Vagina (tissue), 2 donors: Measurements from ENCODE around the gene SCAF1. TPM values are rescaled to one million over a fixed set of nuclear protein-coding genes. Genes with fewer than 3 reads are reported as not detected.

Experiments
- DNase-seq, 2 donors: peaks; one replicate each; pipeline ENCODE4 v3.0.0-alpha.2; 2017; ENCODE audit errors: extremely low spot score in 2 of 2
- H3K27ac ChIP-seq: fragments of 200-600 bp; sonication (generic); one replicate; pipeline ENCODE4 v1.5.1; 2019
- H3K27me3 ChIP-seq: fragments of 200-600 bp; sonication (generic); one replicate; pipeline ENCODE4 v1.5.1; 2019
- H3K36me3 ChIP-seq, 2 donors: fragments of 200-600 bp; sonication (generic); one replicate each; pipeline ENCODE4 v1.5.1; 2017 to 2019
- H3K4me1 ChIP-seq: fragments of 200-600 bp; sonication (generic); one replicate; pipeline ENCODE4 v1.5.1; 2019
- H3K4me3 ChIP-seq, 2 donors: fragments of 200-600 bp; sonication (generic); 1 replicate in 1 of 2; 2 replicates in 1 of 2; pipeline ENCODE4 v1.5.1; 2016 to 2019
- H3K9me3 ChIP-seq: fragments of 200-600 bp; sonication (generic); one replicate; pipeline ENCODE4 v1.5.1; 2019
- CTCF ChIP-seq, 3 experiments: fragments of 450-650 bp in 2 of 3; fragments of 200-600 bp in 1 of 3; sonication (generic) in 1 of 3; IDR thresholded peaks; one replicate each; pipeline ENCODE4 v1.5.1; 2017 to 2019; ENCODE audit warnings: antibody characterized with exemption in 3 of 3, mild to moderate bottlenecking in 2 of 3, moderate library complexity in 2 of 3
- POLR2A ChIP-seq, 2 donors: fragments of 450-650 bp; IDR thresholded peaks; one replicate each; pipeline ENCODE4 v1.6.1; 2017; ENCODE audit warnings: antibody characterized with exemption in 2 of 2, mild to moderate bottlenecking in 2 of 2, moderate library complexity in 2 of 2
- POLR2AphosphoS5 ChIP-seq, 2 donors: sonication (generic); formaldehyde crosslinking; IDR thresholded peaks; one replicate each; pipeline ENCODE4 v1.9.0; 2017; ENCODE audit warnings: antibody characterized with exemption in 2 of 2, mild to moderate bottlenecking in 2 of 2, low read depth in 1 of 2; ENCODE audit not compliant: insufficient read depth in 1 of 2
- intact Hi-C: fragments of 100-400 bp; cut with DNase I; formaldehyde crosslinking; loops from one replicate; pipeline ENCODE4 v1.15.1; 2023
- total RNA-seq: library from RNA; depleted of rRNA; stranded (reverse); fragments of >200 nt; gene quantifications from one replicate; pipeline ENCODE4 v1.2.3, GENCODE V29; 2016

The SCAF1 gene
- total RNA-seq, 1 donor from 2014 or later: 20.4 TPM

- Histone ChIP-seq H3K4me1 (peaks cover 27% of the 10 kb centered on the region), H3K36me3 (peaks cover 0 to 58% of the 10 kb centered on the region in 2 donors), H3K9me3 (no peaks in the 10 kb centered on the region), H3K27me3 (no peaks in the 10 kb centered on the region), H3K27ac (no peak overlapping the region), H3K4me3 (no peak overlapping the region)
- no peak for DNase-seq
- intact Hi-C loops: no loop called here
- no peak for TF ChIP-seq CTCF (IDR thresholded peaks at IDR 0.05)
- no peak for TF ChIP-seq POLR2A (IDR thresholded peaks at IDR 0.05)
- no peak for TF ChIP-seq POLR2AphosphoS5 (IDR thresholded peaks at IDR 0.05; ENCODE audit: insufficient read depth in 1 of 2, low read depth in 1 of 2)
Measured at GRCh38 chr19:49684251-49684982, 42.4 kb downstream of the SCAF1 start.

DNA sequence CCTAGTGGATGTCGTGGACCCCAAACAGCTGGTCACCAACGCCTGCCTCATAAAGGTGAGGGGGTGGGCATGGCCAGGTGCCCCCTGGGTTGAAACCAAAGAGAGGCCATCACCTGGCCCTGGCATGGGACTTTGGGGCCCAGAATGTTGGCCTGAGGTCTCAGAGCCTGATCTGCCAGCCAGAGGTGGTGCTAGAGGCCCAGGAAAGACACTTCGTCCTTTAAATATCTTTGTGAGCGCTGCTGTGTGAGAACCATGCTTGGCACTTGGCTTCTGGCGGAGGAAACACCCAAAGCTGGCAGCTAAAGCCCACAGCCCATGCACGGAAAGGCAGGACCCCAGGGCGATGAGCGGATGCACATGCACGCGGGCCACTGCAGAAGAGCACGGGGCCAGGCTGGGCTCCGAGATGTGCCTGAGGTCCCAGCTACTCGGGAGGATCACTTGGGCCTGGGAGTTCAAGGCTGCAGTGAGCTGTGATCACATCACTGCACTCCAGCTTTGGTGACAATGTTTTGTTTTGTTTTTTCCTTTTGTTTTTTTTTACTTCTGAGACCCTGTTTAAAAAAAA is 43.1 kb downstream of the SCAF1 start:
- intact Hi-C loops: no loop called here
- DNase-seq: no peak
- peaks cover 0 to 58% of the 10 kb centered on the region in 2 donors for H3K36me3 ChIP-seq

DNA sequence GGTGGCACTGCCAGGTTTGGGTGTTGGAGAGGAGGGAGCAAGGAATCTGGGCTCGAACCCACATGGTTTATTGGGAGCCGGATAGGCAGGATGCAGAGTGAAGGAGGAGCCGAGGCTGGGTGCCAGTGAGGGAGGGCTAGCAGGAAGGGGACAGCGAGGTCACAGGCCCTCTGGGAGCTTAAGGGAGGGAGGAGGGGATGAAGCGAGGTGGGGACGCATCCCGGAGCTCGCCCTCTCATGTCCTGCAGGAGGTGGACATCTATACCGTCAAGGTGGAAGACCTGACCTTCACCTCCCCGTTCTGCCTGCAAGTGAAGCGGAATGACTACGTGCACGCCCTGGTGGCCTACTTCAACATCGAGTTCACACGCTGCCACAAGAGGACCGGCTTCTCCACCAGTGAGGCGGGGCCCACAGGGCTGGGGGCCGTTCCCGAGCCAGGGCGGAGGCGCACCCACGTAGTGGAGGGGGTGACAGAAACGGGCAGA is 43.9 kb downstream of the SCAF1 start:
- Histone ChIP-seq H3K36me3 (peaks cover 0 to 58% of the 10 kb centered on the region in 2 donors), H3K9me3 (no peaks in the 10 kb centered on the region), H3K4me3 (no peak overlapping the region), H3K27me3 (no peaks in the 10 kb centered on the region), H3K4me1 (peaks cover 22% of the 10 kb centered on the region), H3K27ac (no peak overlapping the region)
- intact Hi-C loops: no loop called here
- DNase-seq: no peak
- no peak for TF ChIP-seq POLR2A (IDR thresholded peaks at IDR 0.05)
- TF ChIP-seq CTCF (IDR thresholded peaks at IDR 0.05): no peak
- no peak for TF ChIP-seq POLR2AphosphoS5 (IDR thresholded peaks at IDR 0.05; ENCODE audit: insufficient read depth in 1 of 2, low read depth in 1 of 2)

More for the DNA sequence above, 43.1 kb downstream of the SCAF1 start:
- Histone ChIP-seq H3K27me3 (no peaks in the 10 kb centered on the region), H3K4me1 (peaks cover 27% of the 10 kb centered on the region), H3K4me3 (no peak overlapping the region), H3K27ac (no peak overlapping the region), H3K9me3 (no peaks in the 10 kb centered on the region)
- TF ChIP-seq POLR2AphosphoS5 (IDR thresholded peaks at IDR 0.05; ENCODE audit: insufficient read depth in 1 of 2, low read depth in 1 of 2) (no peak), CTCF (IDR thresholded peaks at IDR 0.05) (no peak), POLR2A (IDR thresholded peaks at IDR 0.05) (no peak)

- Histone ChIP-seq H3K4me1 (peaks cover 20% of the 10 kb centered on the region), H3K4me3 (no peak overlapping the region), H3K36me3 (peaks cover 0 to 52% of the 10 kb centered on the region in 2 donors), H3K27ac (no peak overlapping the region), H3K9me3 (no peaks in the 10 kb centered on the region), H3K27me3 (no peaks in the 10 kb centered on the region)
- TF ChIP-seq POLR2AphosphoS5 (IDR thresholded peaks at IDR 0.05; ENCODE audit: insufficient read depth in 1 of 2, low read depth in 1 of 2): no peak
- TF ChIP-seq CTCF (IDR thresholded peaks at IDR 0.05): no peak
- no peak for TF ChIP-seq POLR2A (IDR thresholded peaks at IDR 0.05)
- intact Hi-C loops: no loop called here
- DNase-seq: no peak
Measured at GRCh38 chr19:49686503-49687088, 44.6 kb downstream of the SCAF1 start.
